Ishikawa (cell line): ENCODE results near the gene LANCL2.

ENCODE experiments used
- CEBPB ChIP-seq: IDR thresholded peaks from 2 replicates; pipeline ENCODE4 v1.6.1; 2012
- CREB1 ChIP-seq: IDR thresholded peaks from 2 replicates; pipeline ENCODE4 v1.6.1; 2012; ENCODE audit warnings: low read depth
- EGR1 ChIP-seq: IDR thresholded peaks from 2 replicates; pipeline ENCODE4 v1.6.1; 2012
- EP300 ChIP-seq: IDR thresholded peaks from 2 replicates; pipeline ENCODE4 v1.6.1; 2012; ENCODE audit warnings: borderline replicate concordance
- FOXM1 ChIP-seq: IDR thresholded peaks from 2 replicates; pipeline ENCODE4 v1.6.1; 2012; ENCODE audit warnings: low read depth, borderline replicate concordance
- NFIC ChIP-seq: IDR thresholded peaks from 2 replicates; pipeline ENCODE4 v1.6.1; 2012
- RAD21 ChIP-seq: IDR thresholded peaks from 2 replicates; pipeline ENCODE4 v1.6.1; 2012; ENCODE audit warnings: low read depth
- TAF1 ChIP-seq: IDR thresholded peaks from 2 replicates; pipeline ENCODE4 v1.6.1; 2012; ENCODE audit warnings: low read depth, mild to moderate bottlenecking
- TCF12 ChIP-seq: IDR thresholded peaks from 2 replicates; pipeline ENCODE4 v1.6.1; 2012; ENCODE audit warnings: low read depth
- TEAD4 ChIP-seq: IDR thresholded peaks from 2 replicates; pipeline ENCODE4 v1.6.1; 2012
- YY1 ChIP-seq: IDR thresholded peaks from 2 replicates; pipeline ENCODE4 v1.6.1; 2012; ENCODE audit warnings: low read depth
- ZBTB7A ChIP-seq: IDR thresholded peaks from 2 replicates; pipeline ENCODE4 v1.6.1; 2012; ENCODE audit warnings: low read depth
- TF ChIP-seq, protein P1 (sequence below): IDR thresholded peaks from 2 replicates; pipeline ENCODE4 v1.6.1; 2012
- TF ChIP-seq, protein P2 (sequence below): IDR thresholded peaks from 2 replicates; pipeline ENCODE4 v1.6.1; 2012; ENCODE audit warnings: low read depth, mild to moderate bottlenecking
- TF ChIP-seq, protein P3 (sequence below): IDR thresholded peaks from 2 replicates; pipeline ENCODE4 v1.6.1; 2012

LANCL2 gene

DNA sequence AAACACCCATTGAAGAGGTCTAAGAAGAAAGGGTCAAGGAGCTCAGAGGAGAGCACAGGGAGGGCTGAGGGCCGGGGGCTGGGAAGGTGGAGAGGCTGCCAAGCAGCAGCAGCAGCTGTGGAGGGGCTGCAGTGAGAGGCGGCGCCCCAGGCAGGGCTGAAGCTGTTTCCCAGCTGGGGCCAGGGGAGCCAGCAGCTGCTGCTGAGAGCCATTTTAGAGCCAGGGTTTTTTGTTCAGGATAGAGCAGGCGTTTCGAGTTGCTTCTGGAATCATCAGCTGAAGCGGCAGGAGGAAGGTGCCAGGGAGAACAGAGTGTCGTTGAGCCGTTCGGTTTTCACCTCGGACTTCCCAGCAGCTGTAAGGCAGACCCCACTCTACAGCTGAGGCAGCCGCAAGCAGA is 62.7 kb downstream of the LANCL2 start:
- no peak for TF ChIP-seq TAF1
- no peak for TF ChIP-seq CREB1
- TF ChIP-seq FOXM1: no peak
- no peak for TF ChIP-seq ZBTB7A
- no peak for TF ChIP-seq TEAD4
- TF ChIP-seq EP300: no peak
- no peak for TF ChIP-seq NFIC
- no peak for TF ChIP-seq YY1
- no peak for TF ChIP-seq RAD21
- no peak for TF ChIP-seq EGR1
- TF ChIP-seq, protein P1, sequence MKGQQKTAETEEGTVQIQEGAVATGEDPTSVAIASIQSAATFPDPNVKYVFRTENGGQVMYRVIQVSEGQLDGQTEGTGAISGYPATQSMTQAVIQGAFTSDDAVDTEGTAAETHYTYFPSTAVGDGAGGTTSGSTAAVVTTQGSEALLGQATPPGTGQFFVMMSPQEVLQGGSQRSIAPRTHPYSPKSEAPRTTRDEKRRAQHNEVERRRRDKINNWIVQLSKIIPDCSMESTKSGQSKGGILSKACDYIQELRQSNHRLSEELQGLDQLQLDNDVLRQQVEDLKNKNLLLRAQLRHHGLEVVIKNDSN: no peak
- TF ChIP-seq, protein P2, sequence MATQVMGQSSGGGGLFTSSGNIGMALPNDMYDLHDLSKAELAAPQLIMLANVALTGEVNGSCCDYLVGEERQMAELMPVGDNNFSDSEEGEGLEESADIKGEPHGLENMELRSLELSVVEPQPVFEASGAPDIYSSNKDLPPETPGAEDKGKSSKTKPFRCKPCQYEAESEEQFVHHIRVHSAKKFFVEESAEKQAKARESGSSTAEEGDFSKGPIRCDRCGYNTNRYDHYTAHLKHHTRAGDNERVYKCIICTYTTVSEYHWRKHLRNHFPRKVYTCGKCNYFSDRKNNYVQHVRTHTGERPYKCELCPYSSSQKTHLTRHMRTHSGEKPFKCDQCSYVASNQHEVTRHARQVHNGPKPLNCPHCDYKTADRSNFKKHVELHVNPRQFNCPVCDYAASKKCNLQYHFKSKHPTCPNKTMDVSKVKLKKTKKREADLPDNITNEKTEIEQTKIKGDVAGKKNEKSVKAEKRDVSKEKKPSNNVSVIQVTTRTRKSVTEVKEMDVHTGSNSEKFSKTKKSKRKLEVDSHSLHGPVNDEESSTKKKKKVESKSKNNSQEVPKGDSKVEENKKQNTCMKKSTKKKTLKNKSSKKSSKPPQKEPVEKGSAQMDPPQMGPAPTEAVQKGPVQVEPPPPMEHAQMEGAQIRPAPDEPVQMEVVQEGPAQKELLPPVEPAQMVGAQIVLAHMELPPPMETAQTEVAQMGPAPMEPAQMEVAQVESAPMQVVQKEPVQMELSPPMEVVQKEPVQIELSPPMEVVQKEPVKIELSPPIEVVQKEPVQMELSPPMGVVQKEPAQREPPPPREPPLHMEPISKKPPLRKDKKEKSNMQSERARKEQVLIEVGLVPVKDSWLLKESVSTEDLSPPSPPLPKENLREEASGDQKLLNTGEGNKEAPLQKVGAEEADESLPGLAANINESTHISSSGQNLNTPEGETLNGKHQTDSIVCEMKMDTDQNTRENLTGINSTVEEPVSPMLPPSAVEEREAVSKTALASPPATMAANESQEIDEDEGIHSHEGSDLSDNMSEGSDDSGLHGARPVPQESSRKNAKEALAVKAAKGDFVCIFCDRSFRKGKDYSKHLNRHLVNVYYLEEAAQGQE: no peak
- no peak for TF ChIP-seq CEBPB
- TF ChIP-seq TCF12: no peak
- TF ChIP-seq, protein P3, sequence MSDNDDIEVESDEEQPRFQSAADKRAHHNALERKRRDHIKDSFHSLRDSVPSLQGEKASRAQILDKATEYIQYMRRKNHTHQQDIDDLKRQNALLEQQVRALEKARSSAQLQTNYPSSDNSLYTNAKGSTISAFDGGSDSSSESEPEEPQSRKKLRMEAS: no peak

DNA sequence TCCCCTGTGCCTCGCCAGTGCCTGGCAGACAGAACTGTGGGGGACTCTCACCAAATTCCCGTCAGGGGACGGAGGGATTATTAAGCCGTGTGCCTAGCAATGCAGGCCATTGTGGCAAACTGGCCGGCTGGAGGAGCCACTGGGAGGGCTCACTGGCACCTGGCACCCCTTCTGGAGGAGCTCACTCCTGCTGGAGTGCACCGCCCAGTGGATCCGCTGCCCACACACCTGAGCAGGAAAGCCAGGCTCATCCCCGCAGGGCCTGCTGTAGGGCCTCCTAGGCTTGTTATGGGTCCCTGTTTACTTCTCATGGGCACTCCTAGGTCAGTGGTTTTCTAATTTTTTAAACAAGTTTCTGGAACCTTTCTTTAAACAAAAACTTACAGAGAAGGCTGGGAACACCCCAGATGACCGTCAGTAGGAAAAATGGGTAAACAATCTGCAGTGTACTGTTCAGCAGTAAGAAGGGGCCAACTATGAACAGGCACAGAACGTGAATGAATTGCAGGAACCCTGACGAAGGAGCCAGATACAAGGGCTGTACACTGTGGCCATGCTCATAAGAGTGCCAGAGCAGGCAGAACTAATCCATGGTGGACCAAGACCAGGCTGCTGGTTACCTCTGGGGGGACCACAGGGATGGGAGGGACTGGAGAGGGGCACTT is 64.8 kb downstream of the LANCL2 start:
- TF ChIP-seq EGR1 (no peak), RAD21 (no peak), EP300 (no peak), CEBPB (no peak), ZBTB7A (no peak), NFIC (no peak), TCF12 (no peak), TEAD4 (no peak), CREB1 (no peak), TAF1 (no peak), FOXM1 (no peak), YY1 (no peak)
- TF ChIP-seq, protein P1: no peak
- TF ChIP-seq, protein P3: no peak
- TF ChIP-seq, protein P2: no peak

DNA sequence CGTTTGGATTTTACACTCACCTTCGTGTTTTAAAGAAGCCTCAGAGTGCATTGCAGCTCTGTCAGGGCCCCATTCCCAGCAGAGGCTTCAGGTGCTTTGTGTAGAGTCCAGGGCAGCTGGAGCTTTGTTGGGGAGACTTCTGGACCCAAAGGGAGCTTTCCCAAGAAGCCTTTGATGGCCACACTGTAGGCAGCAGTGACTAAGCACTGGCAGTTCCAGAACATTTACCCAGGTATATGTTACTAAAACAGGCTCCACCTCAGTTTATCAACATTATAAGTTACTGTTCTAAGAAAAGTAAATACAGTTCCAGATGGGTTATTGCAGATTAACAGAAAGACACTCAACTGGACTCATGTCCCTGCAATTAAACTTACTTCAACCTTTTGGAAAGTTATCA is 66.8 kb downstream of the LANCL2 start:
- no peak for TF ChIP-seq NFIC
- TF ChIP-seq TEAD4: no peak
- TF ChIP-seq, protein P3: no peak
- no peak for TF ChIP-seq EP300
- TF ChIP-seq TCF12: no peak
- TF ChIP-seq CREB1: no peak

DNA sequence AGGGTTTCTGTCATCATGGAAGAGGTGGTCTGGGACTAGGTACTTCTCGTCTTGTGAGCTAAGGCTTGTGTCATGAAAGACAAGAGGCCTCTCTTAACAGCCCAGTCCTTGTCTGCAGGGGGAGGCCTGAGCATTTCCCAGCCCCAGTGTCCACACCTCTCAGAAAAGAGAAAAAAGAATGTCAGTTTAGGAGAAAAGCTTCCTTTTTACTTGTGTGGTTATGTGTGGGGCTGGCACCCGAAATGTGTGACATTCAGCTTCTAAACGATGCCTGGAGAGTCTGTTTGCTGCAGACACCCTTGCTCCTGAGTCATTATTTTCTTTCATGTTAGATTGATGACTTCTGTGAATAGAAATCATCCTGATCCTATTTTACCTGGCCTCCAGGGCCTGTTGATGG is 67.4 kb downstream of the LANCL2 start:
- TF ChIP-seq EGR1: no peak
- TF ChIP-seq ZBTB7A: no peak
- no peak for TF ChIP-seq NFIC
- TF ChIP-seq, protein P1: no peak
- TF ChIP-seq CEBPB: no peak
- no peak for TF ChIP-seq TCF12
- no peak for TF ChIP-seq TAF1
- TF ChIP-seq CREB1: no peak
- TF ChIP-seq, protein P2: no peak
- no peak for TF ChIP-seq RAD21
- TF ChIP-seq, protein P3: no peak
- no peak for TF ChIP-seq FOXM1
- TF ChIP-seq YY1: no peak
- TF ChIP-seq EP300: no peak
- TF ChIP-seq TEAD4: no peak
